ENCODE measurements around the gene MARCHF10. TPM values are rescaled to one million over a fixed set of nuclear protein-coding genes. Genes with fewer than 3 reads are reported as not detected.
"Not testable (repeated sequence)": the region's sequence is repeated elsewhere in the genome, so short reads cannot be mapped to it uniquely, and the experiment has no call there.

The MARCHF10 gene
- total RNA-seq, 2 experiments from 2014 or later, result not detected

DNA sequence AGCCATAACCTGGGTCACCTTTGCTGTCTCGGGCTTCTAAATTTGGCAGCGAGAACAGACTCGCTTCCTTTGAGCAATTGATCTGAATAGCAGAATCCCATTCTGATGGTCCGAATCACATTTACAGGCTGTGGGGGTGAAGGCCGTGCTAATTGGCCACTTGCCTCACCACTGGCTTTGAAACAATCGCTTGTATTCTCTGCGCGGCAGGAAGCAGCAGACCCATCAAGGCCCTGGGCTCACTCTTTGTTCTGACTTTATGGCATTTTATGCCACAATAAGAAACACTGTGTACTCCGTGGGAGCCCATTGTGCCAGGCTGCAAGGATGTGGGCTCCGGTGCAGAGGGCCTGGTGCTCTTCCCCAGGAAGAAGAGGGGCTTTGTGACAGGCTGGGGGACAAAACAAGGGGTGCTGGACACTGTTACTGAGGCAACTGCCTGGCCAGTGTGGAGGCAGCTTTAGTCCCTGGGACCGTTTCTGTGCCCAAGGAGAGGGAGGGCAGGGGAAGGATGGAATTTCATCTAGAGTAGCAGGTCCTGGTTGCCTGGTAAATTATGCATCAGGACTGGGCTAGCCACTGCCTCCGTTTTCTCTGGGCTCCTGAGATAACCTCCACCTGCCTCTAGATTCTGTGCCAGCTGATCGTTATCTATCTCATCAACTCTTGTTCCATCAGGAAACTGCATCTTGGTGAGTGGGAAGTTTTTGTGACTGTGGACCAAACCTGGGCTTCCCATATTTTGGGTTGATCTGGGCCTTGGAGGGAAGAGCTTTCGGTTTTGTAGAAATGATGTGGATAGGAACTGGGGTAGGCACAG lies 102.1 kb downstream of the MARCHF10 start:
- peaks cover 41% of the 10 kb centered on the region for H3K27me3 Mint-ChIP-seq
- H3K4me1 Mint-ChIP-seq, result peaks cover 6% of the 10 kb centered on the region
- CTCF ChIA-PET, result no interaction called here
- no peaks in the 10 kb centered on the region for H3K36me3 Mint-ChIP-seq
- H3K4me3 Mint-ChIP-seq, result no peak overlapping the region
- H3K27ac Mint-ChIP-seq, result no peak overlapping the region
- peaks cover 2% of the 10 kb centered on the region for H3K9me3 Mint-ChIP-seq (ENCODE audit: low read depth)
- ATAC-seq, result no peak
- DNase-seq, result no peak

GRCh38 chr17:62705156-62705777 lies 102.8 kb downstream of the MARCHF10 start:
- CTCF ChIA-PET, result interaction anchor here (0.6 kb wide), 1 partner anchor 1529 kb away, joined by 4 read pairs; no protein-coding TSS in a partner anchor
- no peak for ATAC-seq
- no peaks in the 10 kb centered on the region for H3K36me3 Mint-ChIP-seq
- H3K27me3 Mint-ChIP-seq, result peaks cover 41% of the 10 kb centered on the region
- no peak for DNase-seq
- no peak overlapping the region for H3K27ac Mint-ChIP-seq
- peaks cover 6% of the 10 kb centered on the region for H3K4me1 Mint-ChIP-seq
- peak overlapping the region; percentile 40 for H3K4me3 Mint-ChIP-seq
- peaks cover 2% of the 10 kb centered on the region for H3K9me3 Mint-ChIP-seq (ENCODE audit: low read depth)

- Mint-ChIP-seq H3K4me1 (peaks cover 6% of the 10 kb centered on the region), H3K4me3 (peak overlapping the region; percentile 50), H3K36me3 (no peaks in the 10 kb centered on the region), H3K27me3 (peaks cover 36% of the 10 kb centered on the region), H3K9me3 (ENCODE audit: low read depth) (peaks cover 2% of the 10 kb centered on the region), H3K27ac (no peak overlapping the region)
- CTCF ChIA-PET, result interaction anchor here (0.6 to 1.0 kb wide), 2 partner anchors 702 to 1529 kb away, joined by 4 read pairs; no protein-coding TSS in a partner anchor
- DNase-seq (no peak), ATAC-seq (no peak)
Measured at GRCh38 chr17:62704381-62704971, 103.6 kb downstream of the MARCHF10 start.

GRCh38 chr17:62703776-62704380 lies 104.2 kb downstream of the MARCHF10 start:
- H3K27ac Mint-ChIP-seq, result no peak overlapping the region
- peaks cover 6% of the 10 kb centered on the region for H3K4me1 Mint-ChIP-seq
- H3K4me3 Mint-ChIP-seq, result no peak overlapping the region
- DNase-seq, result peak; percentile 71
- peak; percentile 95 for ATAC-seq
- CTCF ChIA-PET, result interaction anchor here (0.9 to 1.0 kb wide), 3 partner anchors 20 to 703 kb away, joined by 3 to 4 read pairs (median 3); no protein-coding TSS in a partner anchor
- no peaks in the 10 kb centered on the region for H3K36me3 Mint-ChIP-seq
- peaks cover 2% of the 10 kb centered on the region for H3K9me3 Mint-ChIP-seq (ENCODE audit: low read depth)
- H3K27me3 Mint-ChIP-seq, result peaks cover 37% of the 10 kb centered on the region

GRCh38 chr17:62703261-62703775 lies 104.8 kb downstream of the MARCHF10 start:
- no peak overlapping the region for H3K27ac Mint-ChIP-seq
- CTCF ChIA-PET, result interaction anchor here (0.9 to 1.0 kb wide), 2 partner anchors 21 to 703 kb away, joined by 3 read pairs; no protein-coding TSS in a partner anchor
- DNase-seq, result no peak
- H3K9me3 Mint-ChIP-seq (ENCODE audit: low read depth), result peaks cover 2% of the 10 kb centered on the region
- peaks cover 37% of the 10 kb centered on the region for H3K27me3 Mint-ChIP-seq
- no peaks in the 10 kb centered on the region for H3K36me3 Mint-ChIP-seq
- H3K4me3 Mint-ChIP-seq, result no peak overlapping the region
- ATAC-seq, result peak; percentile 8
- peaks cover 6% of the 10 kb centered on the region for H3K4me1 Mint-ChIP-seq

GRCh38 chr17:62702746-62703260 lies 105.3 kb downstream of the MARCHF10 start:
- no peak for DNase-seq
- H3K36me3 Mint-ChIP-seq, result no peaks in the 10 kb centered on the region
- H3K27ac Mint-ChIP-seq, result no peak overlapping the region
- peaks cover 37% of the 10 kb centered on the region for H3K27me3 Mint-ChIP-seq
- CTCF ChIA-PET, result interaction anchor here (0.9 to 1.0 kb wide), 2 partner anchors 21 to 704 kb away, joined by 3 read pairs; no protein-coding TSS in a partner anchor
- no peak for ATAC-seq
- H3K4me1 Mint-ChIP-seq, result peaks cover 6% of the 10 kb centered on the region
- H3K4me3 Mint-ChIP-seq, result no peak overlapping the region
- H3K9me3 Mint-ChIP-seq (ENCODE audit: low read depth), result peaks cover 2% of the 10 kb centered on the region

DNA sequence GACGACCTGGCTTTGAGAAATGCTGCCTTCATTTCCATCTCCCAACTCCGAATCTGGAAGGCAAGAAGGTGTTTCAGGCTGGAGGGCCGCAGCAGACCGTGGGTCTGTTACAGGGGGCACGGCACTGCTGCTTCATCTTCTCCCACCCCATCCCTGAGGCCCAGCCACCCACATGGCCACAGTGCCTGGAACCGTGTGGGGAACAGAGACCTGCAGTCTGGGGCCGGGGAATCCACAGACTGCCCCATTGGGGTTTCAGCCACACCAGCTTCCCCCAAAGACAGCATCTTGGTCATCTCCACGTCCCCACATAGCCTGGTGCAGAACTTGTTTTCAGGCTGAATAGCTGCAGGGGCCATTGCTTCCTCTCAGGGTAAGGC lies 106.4 kb downstream of the MARCHF10 start:
- Mint-ChIP-seq H3K9me3 (ENCODE audit: low read depth) (no peaks in the 10 kb centered on the region), H3K27me3 (peaks cover 30% of the 10 kb centered on the region), H3K36me3 (no peaks in the 10 kb centered on the region), H3K4me1 (peaks cover 6% of the 10 kb centered on the region), H3K4me3 (no peak overlapping the region), H3K27ac (no peak overlapping the region)
- ATAC-seq, result no peak
- CTCF ChIA-PET, result interaction anchor here (2.0 kb wide), 1 partner anchor 705 kb away, joined by 5 read pairs; no protein-coding TSS in a partner anchor
- no peak for DNase-seq

- Mint-ChIP-seq H3K27ac (no peak overlapping the region), H3K4me1 (peaks cover 6% of the 10 kb centered on the region), H3K4me3 (no peak overlapping the region), H3K27me3 (peaks cover 26% of the 10 kb centered on the region), H3K9me3 (ENCODE audit: low read depth) (no peaks in the 10 kb centered on the region), H3K36me3 (no peaks in the 10 kb centered on the region)
- no peak for DNase-seq
- no peak for ATAC-seq
- CTCF ChIA-PET, result interaction anchor here (2.0 kb wide), 1 partner anchor 706 kb away, joined by 5 read pairs; no protein-coding TSS in a partner anchor
Measured at GRCh38 chr17:62700964-62701705, 107.0 kb downstream of the MARCHF10 start.

DNA sequence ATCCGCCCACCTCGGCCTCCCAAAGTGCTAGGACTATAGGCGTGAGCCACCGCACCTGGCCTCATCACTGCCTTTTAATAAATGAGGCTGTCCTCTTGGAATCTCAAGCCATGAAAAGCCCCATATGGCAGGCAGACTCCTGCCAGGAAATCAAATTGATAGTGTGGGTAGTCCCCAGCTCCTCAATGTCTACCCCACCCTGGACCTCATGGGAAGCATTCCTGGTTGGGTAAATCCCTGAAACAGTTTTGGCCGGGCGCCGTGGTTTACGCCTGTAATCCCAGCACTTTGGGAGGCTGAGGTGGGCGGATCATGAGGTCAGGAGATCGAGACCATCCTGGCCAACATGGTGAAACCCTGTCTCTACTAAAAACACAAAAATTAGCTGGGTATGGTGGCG lies 109.7 kb downstream of the MARCHF10 start:
- H3K36me3 Mint-ChIP-seq; H3K9me3 Mint-ChIP-seq (ENCODE audit: low read depth); H3K27me3 Mint-ChIP-seq; DNase-seq; H3K4me1 Mint-ChIP-seq; H3K4me3 Mint-ChIP-seq; ATAC-seq; H3K27ac Mint-ChIP-seq: not testable (repeated sequence)
- CTCF ChIA-PET, result interaction anchor here (0.7 kb wide), 1 partner anchor 1455 kb away, joined by 3 read pairs; no protein-coding TSS in a partner anchor

DNA sequence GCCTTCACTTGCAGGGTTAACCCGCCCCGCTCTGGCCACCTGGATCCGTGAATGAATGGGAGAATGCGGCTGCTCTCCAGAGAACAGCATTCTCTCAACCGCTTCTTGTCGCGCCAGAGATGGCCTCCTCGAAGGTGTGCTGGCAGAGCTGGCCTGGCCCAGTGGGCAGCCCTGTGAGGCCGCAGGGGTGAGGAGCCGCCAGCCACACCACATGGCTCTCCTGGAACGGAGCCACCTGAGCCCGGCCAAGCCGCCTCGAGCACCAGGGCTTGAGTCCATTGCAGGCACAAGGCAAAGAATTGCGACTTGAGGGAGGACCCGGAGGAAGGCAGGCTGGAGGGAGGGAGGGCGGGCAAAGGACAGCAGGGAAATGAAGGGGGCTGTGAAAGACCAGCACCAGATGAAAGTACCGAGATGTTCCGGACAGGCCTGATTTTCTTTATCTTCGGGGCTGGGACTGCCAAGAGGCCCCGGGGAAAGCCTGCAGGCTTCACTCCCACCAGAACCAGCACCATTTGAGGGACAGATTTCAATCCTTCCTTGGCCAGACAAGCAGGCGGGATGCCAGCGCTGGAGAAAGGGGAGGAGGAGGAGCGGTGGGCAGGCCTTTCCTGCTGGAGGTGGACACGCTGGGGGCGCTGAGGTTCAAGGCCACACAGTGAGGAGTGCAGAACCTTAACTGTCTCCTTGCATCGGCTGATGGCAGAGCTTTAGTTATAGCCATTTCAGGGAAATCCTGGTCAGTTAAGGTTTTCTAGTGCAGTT lies 111.2 kb downstream of the MARCHF10 start:
- H3K27me3 Mint-ChIP-seq, result peaks cover 4% of the 10 kb centered on the region
- no peak for DNase-seq
- H3K36me3 Mint-ChIP-seq, result no peaks in the 10 kb centered on the region
- no peaks in the 10 kb centered on the region for H3K9me3 Mint-ChIP-seq (ENCODE audit: low read depth)
- no peak for ATAC-seq
- H3K4me3 Mint-ChIP-seq, result no peak overlapping the region
- CTCF ChIA-PET, result no interaction called here
- H3K27ac Mint-ChIP-seq, result no peak overlapping the region
- no peaks in the 10 kb centered on the region for H3K4me1 Mint-ChIP-seq

DNA sequence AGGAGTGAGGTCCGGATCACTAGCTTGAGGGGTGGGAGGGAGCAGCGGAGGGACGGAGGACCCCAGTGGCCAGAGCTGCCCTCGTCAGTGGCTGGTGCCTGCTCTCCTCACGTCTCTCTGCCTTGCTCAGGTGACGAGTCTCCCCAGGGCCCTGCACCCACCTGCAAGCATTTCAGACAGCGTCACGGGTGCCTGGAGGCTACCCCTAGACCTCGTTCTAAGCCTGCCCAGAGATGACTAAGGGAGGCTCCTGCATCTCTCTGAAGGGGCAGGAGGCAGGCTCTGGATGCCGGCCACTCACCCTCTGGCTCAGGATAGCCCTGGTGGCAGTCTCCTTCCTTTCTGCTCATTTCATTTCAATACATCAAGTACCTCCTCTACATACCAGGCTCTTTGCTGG lies 111.9 kb downstream of the MARCHF10 start:
- Mint-ChIP-seq H3K4me3 (no peak overlapping the region), H3K36me3 (no peaks in the 10 kb centered on the region), H3K27me3 (peaks cover 4% of the 10 kb centered on the region), H3K4me1 (no peaks in the 10 kb centered on the region), H3K27ac (no peak overlapping the region), H3K9me3 (ENCODE audit: low read depth) (no peaks in the 10 kb centered on the region)
- CTCF ChIA-PET, result no interaction called here
- no peak for ATAC-seq
- no peak for DNase-seq

Data from activated CD8-positive, alpha-beta memory T cell treated with anti-CD3 and anti-CD28 coated beads, Interleukin-2, amount 10 ng/mL, durations not matched to agents 7 days and 5 days (primary cell).